ENCODE results near the gene SLC49A4. TPM values are rescaled to one million over a fixed set of nuclear protein-coding genes. Genes with fewer than 3 reads are reported as not detected.

SLC49A4 gene
- total and polyA plus RNA-seq, 12 donors: 2.2 to 40.8 (median 17.5) TPM

DNA sequence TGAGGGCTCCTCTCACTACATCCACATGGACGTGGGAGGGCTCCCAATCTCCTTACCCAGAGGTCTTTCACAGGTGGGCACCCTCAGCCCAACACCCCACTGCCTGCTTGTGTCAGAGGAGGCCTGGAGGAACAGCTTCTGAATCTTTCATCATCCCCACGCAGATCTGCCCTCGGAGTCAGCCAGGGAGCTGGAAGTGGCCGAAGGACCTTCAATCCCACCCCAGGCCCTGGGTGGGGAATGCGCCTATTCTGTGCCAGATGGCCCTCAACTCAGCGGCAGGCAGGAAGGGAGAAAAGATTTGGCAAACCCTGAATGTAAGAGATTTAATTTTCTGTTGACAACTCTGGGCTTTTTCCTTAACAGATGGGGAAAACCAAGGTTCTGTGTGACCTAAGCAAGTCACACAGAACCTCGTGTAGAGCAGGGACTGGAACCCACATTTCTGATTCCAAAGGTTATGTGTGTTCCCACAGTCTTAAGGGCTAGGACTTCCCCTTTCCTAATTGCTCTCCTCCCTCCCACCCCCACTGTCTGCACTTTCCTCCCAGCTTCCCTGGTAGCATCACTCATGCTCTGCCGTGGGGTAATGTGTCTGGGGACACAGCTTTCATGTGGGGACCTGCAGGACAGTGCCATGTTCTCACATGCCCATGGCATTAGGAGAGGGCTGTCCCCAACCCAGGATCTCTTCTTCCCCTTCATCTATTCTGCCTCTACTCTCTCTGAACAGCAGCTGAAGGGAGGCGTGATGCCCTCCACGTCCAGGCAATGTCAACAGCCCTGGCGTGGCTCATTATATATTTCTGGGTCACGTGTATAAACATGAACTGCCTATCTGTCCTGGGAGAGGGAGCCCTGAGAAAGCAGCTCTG, 134.6 kb downstream of the SLC49A4 start:
- Histone ChIP-seq H3K36me3 (replicated peaks in 1 of 2) (no peaks in the 10 kb centered on the region), H3K27me3 (no peaks in the 10 kb centered on the region), H3K4me1 (replicated peaks in 1 of 2) (peaks cover 0 to 5% of the 10 kb centered on the region in 2 donors), H3K9me3 (replicated peaks in 1 of 3) (no peaks in the 10 kb centered on the region), H3K27ac (peak overlapping the region in 1 of 5 donors; percentile 10), H3K4me3 (no peak overlapping the region)
- no peak for DNase-seq
- WGBS, 4 donors: 57 to 71% (median 66%) methylated on average over 8 to 12 of the region's 12 CpGs
- TF ChIP-seq, protein P1, sequence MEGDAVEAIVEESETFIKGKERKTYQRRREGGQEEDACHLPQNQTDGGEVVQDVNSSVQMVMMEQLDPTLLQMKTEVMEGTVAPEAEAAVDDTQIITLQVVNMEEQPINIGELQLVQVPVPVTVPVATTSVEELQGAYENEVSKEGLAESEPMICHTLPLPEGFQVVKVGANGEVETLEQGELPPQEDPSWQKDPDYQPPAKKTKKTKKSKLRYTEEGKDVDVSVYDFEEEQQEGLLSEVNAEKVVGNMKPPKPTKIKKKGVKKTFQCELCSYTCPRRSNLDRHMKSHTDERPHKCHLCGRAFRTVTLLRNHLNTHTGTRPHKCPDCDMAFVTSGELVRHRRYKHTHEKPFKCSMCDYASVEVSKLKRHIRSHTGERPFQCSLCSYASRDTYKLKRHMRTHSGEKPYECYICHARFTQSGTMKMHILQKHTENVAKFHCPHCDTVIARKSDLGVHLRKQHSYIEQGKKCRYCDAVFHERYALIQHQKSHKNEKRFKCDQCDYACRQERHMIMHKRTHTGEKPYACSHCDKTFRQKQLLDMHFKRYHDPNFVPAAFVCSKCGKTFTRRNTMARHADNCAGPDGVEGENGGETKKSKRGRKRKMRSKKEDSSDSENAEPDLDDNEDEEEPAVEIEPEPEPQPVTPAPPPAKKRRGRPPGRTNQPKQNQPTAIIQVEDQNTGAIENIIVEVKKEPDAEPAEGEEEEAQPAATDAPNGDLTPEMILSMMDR (IDR thresholded peaks at IDR 0.05): no peak
- TF ChIP-seq POLR2A (IDR thresholded peaks at IDR 0.05): no peak
- intact Hi-C loops (cut with DNase I): no loop called here

DNA sequence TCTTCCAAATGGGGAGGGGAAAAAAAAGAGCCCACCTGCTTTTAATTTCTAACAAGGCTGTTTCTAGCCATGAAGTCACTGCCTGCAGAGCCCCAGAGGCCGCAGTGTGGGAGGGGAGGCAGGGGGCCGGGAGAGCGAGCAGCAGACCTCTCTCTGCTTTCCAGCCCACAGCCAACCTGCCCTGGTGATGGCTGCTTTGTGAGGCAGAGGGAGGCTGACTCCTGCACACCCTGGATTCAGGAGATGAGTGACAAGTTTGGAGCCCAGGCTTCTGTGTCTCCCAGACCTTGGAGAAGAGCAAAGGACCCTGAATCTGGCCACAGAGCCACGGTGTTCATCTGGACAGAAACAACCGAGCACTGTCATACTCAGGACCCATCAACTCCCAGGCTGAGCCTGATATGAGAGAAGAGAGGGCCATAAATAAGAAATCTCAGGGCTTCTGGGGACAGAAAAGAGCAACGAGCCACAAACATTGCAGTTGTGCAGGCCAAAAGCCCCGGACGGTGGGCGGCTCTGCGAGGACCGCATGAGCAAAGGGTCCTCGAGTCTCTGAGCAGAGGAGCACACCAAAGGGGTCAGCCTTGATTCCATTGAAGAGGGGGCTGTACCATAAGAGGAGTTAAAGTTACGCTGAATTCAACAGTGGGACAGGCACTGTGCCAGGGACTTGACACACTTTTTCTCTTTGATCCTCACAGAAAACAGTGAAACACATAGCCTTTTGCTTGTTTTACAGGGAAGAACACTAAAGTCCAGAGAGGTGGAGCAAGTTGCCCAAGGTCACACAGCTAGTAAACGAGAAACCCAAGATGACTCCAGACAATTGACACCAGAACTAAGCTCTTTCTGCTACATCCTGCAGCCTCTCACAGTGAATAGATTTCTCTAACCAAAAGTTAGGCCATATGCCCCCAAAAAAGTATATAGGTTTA, 135.5 kb downstream of the SLC49A4 start:
- H3K36me3 ChIP-seq (replicated peaks in 1 of 2): no peaks in the 10 kb centered on the region
- intact Hi-C loops (cut with DNase I): no loop called here
- peaks cover 0 to 5% of the 10 kb centered on the region in 2 donors for H3K4me1 ChIP-seq (replicated peaks in 1 of 2)
- no peaks in the 10 kb centered on the region for H3K9me3 ChIP-seq (replicated peaks in 1 of 3)
- no peak for TF ChIP-seq POLR2A (IDR thresholded peaks at IDR 0.05)
- TF ChIP-seq, protein P1 (IDR thresholded peaks at IDR 0.05): no peak
- no peak for DNase-seq
- H3K4me3 ChIP-seq: no peak overlapping the region
- no peak overlapping the region for H3K27ac ChIP-seq
- 53 to 61% (median 59%) methylated on average over 13 to 14 of the region's 14 CpGs for WGBS, 4 donors
- no peaks in the 10 kb centered on the region for H3K27me3 ChIP-seq

Other genes with a start within 250 kb of the SLC49A4 start
- gene PARP9, start 230.8 kb upstream of the SLC49A4 start, total RNA-seq: 10 to 100 TPM; 20.8 to 65.9 (median 42.6) TPM
- gene PARP9, start 230.8 kb upstream of the SLC49A4 start, polyA plus RNA-seq: 10 to 100 TPM; 29.5 to 70.5 (median 32.3) TPM
- gene DTX3L, start 230.7 kb upstream of the SLC49A4 start, total RNA-seq: 10 to 100 TPM; 11.4 to 46.6 (median 30.6) TPM
- 10 to 100 TPM in 1 of 3 donors, 1 to 10 TPM in 2; 6.0 to 25.4 (median 8.0) TPM for gene DTX3L, start 230.7 kb upstream of the SLC49A4 start, polyA plus RNA-seq
- gene PARP15, start 217.4 kb upstream of the SLC49A4 start, total RNA-seq: 1 to 10 TPM in 5 of 9 donors, under 1 TPM in 4; 0.12 to 2.9 (median 1.3) TPM
- gene PARP15, start 217.4 kb upstream of the SLC49A4 start, polyA plus RNA-seq: 1 to 10 TPM; 1.0 to 4.3 (median 1.3) TPM
- 10 to 100 TPM; 30.8 to 90.2 (median 46.5) TPM for gene PARP14, start 114.2 kb upstream of the SLC49A4 start, total RNA-seq
- gene PARP14, start 114.2 kb upstream of the SLC49A4 start, polyA plus RNA-seq: 10 to 100 TPM; 17.4 to 24.1 (median 17.6) TPM
- gene HSPBAP1, start 1.2 kb upstream of the SLC49A4 start, total RNA-seq: 10 to 100 TPM in 5 of 9 donors, 1 to 10 TPM in 4; 3.9 to 14.8 (median 10.3) TPM
- gene HSPBAP1, start 1.2 kb upstream of the SLC49A4 start, polyA plus RNA-seq: 10 to 100 TPM in 2 of 3 donors, 1 to 10 TPM in 1; 8.2 to 40.2 (median 30.2) TPM
- 1 to 10 TPM in 7 of 9 donors, under 1 TPM in 2; 0.35 to 3.6 (median 1.8) TPM for gene SEMA5B, start 232.7 kb downstream of the SLC49A4 start, total RNA-seq
- 1 to 10 TPM in 2 of 3 donors, under 1 TPM in 1; 0.99 to 4.3 (median 3.0) TPM for gene SEMA5B, start 232.7 kb downstream of the SLC49A4 start, polyA plus RNA-seq

All from adrenal gland (tissue), 12 donors.